Testis (tissue), 3 donors: ENCODE data around the gene PTPRR. TPM values are rescaled to one million over a fixed set of nuclear protein-coding genes. Genes with fewer than 3 reads are reported as not detected.

Source experiments
- DNase-seq: peaks from one replicate; pipeline ENCODE4 v3.0.0-alpha.2; 2019
- H3K27ac ChIP-seq, 2 donors: fragments of 200-600 bp; sonication (generic); one replicate each; pipeline ENCODE4 v1.5.1; 2019
- H3K27me3 ChIP-seq: fragments of 200-600 bp; sonication (generic); one replicate; pipeline ENCODE4 v1.5.1; 2019
- H3K36me3 ChIP-seq: fragments of 200-600 bp; sonication (generic); one replicate; pipeline ENCODE4 v1.5.1; 2017; ENCODE audit warnings: low read depth; ENCODE audit errors: missing control alignments
- H3K4me1 ChIP-seq: fragments of 200-600 bp; sonication (generic); one replicate; pipeline ENCODE4 v1.5.1; 2019
- H3K4me3 ChIP-seq, 2 donors: fragments of 200-600 bp; sonication (generic); one replicate each; pipeline ENCODE4 v1.5.1; 2017 to 2019
- H3K9me3 ChIP-seq: fragments of 200-600 bp; sonication (generic); one replicate; pipeline ENCODE4 v1.5.1; 2017
- POLR2A ChIP-seq: fragments of 450-650 bp; IDR thresholded peaks from one replicate; pipeline ENCODE4 v1.6.1; 2017; ENCODE audit warnings: antibody characterized with exemption, mild to moderate bottlenecking, moderate library complexity
- WGBS, 2 donors: methylation state at CpG; one replicate each; pipeline ENCODE4 v1.1.5; 2018; 5-methylcytosine and 5-hydroxymethylcytosine counted together
- intact Hi-C: fragments of 100-400 bp; cut with DNase I; formaldehyde crosslinking; loops from one replicate; pipeline ENCODE4 v1.15.1; 2023; ENCODE audit warnings: low total_unique reads
- polyA plus RNA-seq: library from polyadenylated mRNA; stranded (reverse); fragments of 350-450 nt; fragmentation: Illumina TruSeq; extraction: RNeasy Lipid Tissue Mini Kit (QIAGEN cat#74804); gene quantifications from one replicate; pipeline ENCODE4 v1.2.3, GENCODE V29; 2014; ENCODE audit warnings: low read depth, low replicate concordance; ENCODE audit not compliant: insufficient read depth
- total RNA-seq, 2 donors: library from RNA; depleted of rRNA; stranded (reverse); fragments of >200 nt; gene quantifications; one replicate each; pipeline ENCODE4 v1.2.3, GENCODE V29; 2016
- TF ChIP-seq, protein P1 (sequence below), 3 experiments: fragments of 450-650 bp in 2 of 3; fragments of 200-600 bp in 1 of 3; sonication (generic) in 1 of 3; IDR thresholded peaks; one replicate each; pipeline ENCODE4 v1.5.1; 2016 to 2019; ENCODE audit warnings: antibody characterized with exemption in 3 of 3, mild to moderate bottlenecking in 2 of 3, moderate library complexity in 1 of 3

The PTPRR gene
- total and polyA plus RNA-seq, 3 donors from 2014 or later = 0.16 to 0.43 (median 0.24) TPM

DNA sequence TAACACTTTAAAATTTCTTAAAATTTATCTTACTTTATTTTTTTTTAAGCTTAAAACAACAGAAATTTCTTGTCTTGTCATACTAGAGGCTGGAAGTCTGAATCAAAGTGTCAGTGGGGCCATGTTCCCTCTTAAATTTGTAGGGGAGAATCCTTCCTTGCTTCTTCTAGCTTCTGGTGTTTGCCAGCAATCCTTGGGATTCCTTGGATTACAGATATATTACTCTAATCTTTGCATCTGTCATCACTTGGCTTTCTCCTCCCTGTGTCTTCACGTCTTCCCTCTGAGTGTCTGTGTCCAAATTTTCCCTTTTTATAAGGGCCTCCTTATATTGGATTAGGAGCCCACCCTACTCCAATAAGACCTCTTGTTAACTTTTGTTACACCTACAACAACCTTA is 147.7 kb downstream of the PTPRR start:
- Histone ChIP-seq H3K4me1 (no peaks in the 10 kb centered on the region), H3K36me3 (no peaks in the 10 kb centered on the region), H3K27ac (no peak overlapping the region), H3K27me3 (no peaks in the 10 kb centered on the region), H3K9me3 (no peaks in the 10 kb centered on the region), H3K4me3 (no peak overlapping the region)
- intact Hi-C loops = no loop called here
- DNase-seq = no peak
- TF ChIP-seq, protein P1, sequence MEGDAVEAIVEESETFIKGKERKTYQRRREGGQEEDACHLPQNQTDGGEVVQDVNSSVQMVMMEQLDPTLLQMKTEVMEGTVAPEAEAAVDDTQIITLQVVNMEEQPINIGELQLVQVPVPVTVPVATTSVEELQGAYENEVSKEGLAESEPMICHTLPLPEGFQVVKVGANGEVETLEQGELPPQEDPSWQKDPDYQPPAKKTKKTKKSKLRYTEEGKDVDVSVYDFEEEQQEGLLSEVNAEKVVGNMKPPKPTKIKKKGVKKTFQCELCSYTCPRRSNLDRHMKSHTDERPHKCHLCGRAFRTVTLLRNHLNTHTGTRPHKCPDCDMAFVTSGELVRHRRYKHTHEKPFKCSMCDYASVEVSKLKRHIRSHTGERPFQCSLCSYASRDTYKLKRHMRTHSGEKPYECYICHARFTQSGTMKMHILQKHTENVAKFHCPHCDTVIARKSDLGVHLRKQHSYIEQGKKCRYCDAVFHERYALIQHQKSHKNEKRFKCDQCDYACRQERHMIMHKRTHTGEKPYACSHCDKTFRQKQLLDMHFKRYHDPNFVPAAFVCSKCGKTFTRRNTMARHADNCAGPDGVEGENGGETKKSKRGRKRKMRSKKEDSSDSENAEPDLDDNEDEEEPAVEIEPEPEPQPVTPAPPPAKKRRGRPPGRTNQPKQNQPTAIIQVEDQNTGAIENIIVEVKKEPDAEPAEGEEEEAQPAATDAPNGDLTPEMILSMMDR (IDR thresholded peaks at IDR 0.05) = no peak
- TF ChIP-seq POLR2A = no peak
- 42 to 64% methylated on average over 1 of the region's 1 CpG for WGBS, 2 donors

DNA sequence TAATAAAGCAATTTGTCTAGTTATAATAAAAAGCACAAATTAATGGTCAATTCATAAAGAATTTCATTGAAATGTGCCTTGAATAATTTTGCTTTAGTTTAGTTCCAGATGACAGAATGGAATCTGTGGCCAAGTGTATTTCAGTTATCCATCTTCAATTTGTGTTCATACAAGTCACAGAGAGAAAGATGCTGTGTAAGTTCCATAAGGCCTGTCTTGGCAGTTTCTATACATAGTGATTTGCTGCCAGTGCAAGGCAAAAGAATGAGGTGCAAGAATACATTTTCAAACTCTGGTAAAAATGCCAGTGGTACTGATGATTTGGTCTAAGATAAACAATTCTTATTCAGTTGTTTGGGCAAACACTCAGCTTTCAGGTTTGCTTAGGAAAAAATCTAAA is 149.0 kb downstream of the PTPRR start:
- DNase-seq = no peak
- no peaks in the 10 kb centered on the region for H3K9me3 ChIP-seq
- intact Hi-C loops = no loop called here
- H3K4me1 ChIP-seq = no peaks in the 10 kb centered on the region
- H3K4me3 ChIP-seq = no peak overlapping the region
- no peaks in the 10 kb centered on the region for H3K36me3 ChIP-seq
- TF ChIP-seq POLR2A = no peak
- TF ChIP-seq, protein P1 (IDR thresholded peaks at IDR 0.05) = no peak
- H3K27me3 ChIP-seq = no peaks in the 10 kb centered on the region
- no peak overlapping the region for H3K27ac ChIP-seq

DNA sequence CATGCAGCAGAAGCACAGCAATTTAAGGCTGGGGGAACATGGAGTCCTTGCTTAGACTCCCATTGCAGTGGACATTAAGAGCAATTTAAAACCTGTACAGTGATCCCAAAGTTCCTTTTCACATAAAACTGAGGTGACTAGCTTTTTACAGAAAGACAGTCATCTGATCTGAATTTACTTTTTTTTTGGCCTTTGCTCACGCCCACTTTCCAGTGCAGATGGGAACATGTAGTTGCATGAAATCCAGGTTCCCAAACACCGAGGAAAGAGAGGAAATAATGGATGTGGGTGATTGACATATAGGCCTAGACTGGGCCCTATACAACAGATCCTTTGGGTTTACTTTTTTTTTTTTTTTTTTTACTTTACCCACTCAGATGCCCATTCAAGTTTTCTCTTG is 156.9 kb downstream of the PTPRR start:
- WGBS, 2 donors = 85 to 86% methylated on average over 2 of the region's 2 CpGs
- Histone ChIP-seq H3K4me1 (no peaks in the 10 kb centered on the region), H3K36me3 (no peaks in the 10 kb centered on the region), H3K4me3 (no peak overlapping the region), H3K9me3 (no peaks in the 10 kb centered on the region), H3K27ac (no peak overlapping the region), H3K27me3 (no peaks in the 10 kb centered on the region)
- no peak for TF ChIP-seq POLR2A
- TF ChIP-seq, protein P1 (IDR thresholded peaks at IDR 0.05) = no peak
- intact Hi-C loops = no loop called here
- no peak for DNase-seq

DNA sequence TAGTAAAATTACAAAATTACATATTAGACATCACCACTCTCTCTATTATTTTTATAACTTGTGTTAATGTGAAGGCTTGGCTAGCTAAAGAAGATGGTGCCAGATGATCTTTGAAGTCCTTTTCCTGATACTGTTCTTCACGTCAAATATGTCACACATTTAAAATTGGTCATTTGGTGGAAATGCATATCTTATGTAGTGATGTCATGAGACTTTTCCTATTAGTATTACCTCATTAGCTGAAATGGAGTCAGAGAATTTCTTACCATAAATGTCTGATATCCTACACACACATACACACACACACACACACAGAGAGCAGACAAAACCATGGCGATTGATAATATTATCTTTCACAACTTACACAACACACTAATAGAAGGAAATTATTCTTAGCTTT is 158.5 kb downstream of the PTPRR start:
- no peak for DNase-seq
- H3K36me3 ChIP-seq = no peaks in the 10 kb centered on the region
- 51 to 85% methylated on average over 2 of the region's 2 CpGs for WGBS, 2 donors
- H3K27ac ChIP-seq = no peak overlapping the region
- intact Hi-C loops = no loop called here
- TF ChIP-seq, protein P1 (IDR thresholded peaks at IDR 0.05) = no peak
- TF ChIP-seq POLR2A = no peak
- H3K4me3 ChIP-seq = no peak overlapping the region
- H3K4me1 ChIP-seq = no peaks in the 10 kb centered on the region
- H3K9me3 ChIP-seq = no peaks in the 10 kb centered on the region
- H3K27me3 ChIP-seq = no peaks in the 10 kb centered on the region

DNA sequence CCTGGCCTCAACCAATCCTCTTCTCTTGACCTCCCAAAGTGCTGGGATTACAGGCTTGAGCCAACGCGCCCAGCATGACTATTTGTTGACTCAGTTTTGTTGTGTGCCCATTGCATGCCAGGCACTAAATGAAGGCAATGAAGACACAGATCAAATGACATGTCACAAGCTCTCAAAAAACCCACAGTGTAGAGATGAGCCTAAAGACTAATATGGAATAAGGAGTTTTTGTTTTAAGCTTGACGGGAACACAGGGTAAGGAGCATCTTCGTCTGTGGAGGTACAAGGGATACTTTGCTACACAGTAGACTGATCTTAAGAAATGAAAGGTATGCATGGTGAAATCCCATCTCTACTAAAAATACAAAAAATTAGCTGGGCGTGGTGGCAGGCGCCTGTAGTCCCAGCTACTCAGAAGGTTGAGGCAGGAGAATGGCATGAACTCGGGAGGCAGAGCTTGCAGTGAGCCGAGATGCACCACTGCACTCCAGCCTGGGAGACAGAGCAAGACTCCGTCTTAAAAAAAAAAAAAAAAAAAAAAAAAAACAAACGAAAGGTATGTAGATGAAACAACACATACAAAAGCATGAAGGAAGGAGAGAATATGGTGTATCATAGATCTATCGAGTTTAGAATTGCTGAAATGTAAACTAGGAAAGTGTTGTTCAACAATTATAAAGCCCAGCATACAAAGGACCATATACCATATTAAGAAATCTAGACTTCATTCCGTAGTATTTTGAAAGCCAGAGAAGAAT is 161.2 kb downstream of the PTPRR start:
- Histone ChIP-seq H3K4me1 (no peaks in the 10 kb centered on the region), H3K36me3 (no peaks in the 10 kb centered on the region), H3K27me3 (no peaks in the 10 kb centered on the region), H3K9me3 (no peaks in the 10 kb centered on the region), H3K27ac (no peak overlapping the region), H3K4me3 (no peak overlapping the region)
- no peak for TF ChIP-seq POLR2A
- TF ChIP-seq, protein P1 (IDR thresholded peaks at IDR 0.05) = no peak
- intact Hi-C loops = no loop called here
- 88 to 94% methylated on average over 12 of the region's 12 CpGs for WGBS, 2 donors
- DNase-seq = no peak
